GM10248 (cell line): Measurements from ENCODE around the gene TIGD6.
A peak's percentile ranks its signal among the peaks of the same experiment; 100 is the strongest.

Source experiments
- CTCF ChIA-PET: fragments of 300-600 bp; sonication (Branson Sonifier 250); formaldehyde crosslinking; extraction: SDS; loops from one replicate; lab custom pipeline; 2021; ENCODE audit warnings: antibody characterized with exemption; lab: Yijun Ruan, JAX
- POLR2A ChIA-PET: fragments of 350-650 bp; sonication (Branson Sonifier 250); formaldehyde crosslinking; extraction: SDS; loops from one replicate; lab custom pipeline; 2020; ENCODE audit warnings: antibody characterized with exemption; lab: Yijun Ruan, JAX
- DNase-seq: peaks from one replicate; pipeline ENCODE4 v3.0.0; 2012; ENCODE audit errors: extremely low spot score
- CTCF ChIP-seq: IDR thresholded peaks from 2 replicates; pipeline ENCODE4 v1.5.1; 2012; ENCODE audit warnings: mild to moderate bottlenecking, low read depth; ENCODE audit errors: extremely low read depth, missing control alignments, control extremely low read depth

The TIGD6 gene

GRCh38 chr5:149961186-149961685 is 39.2 kb downstream of the TIGD6 start:
- POLR2A ChIA-PET: interaction anchor here (1.5 kb wide), 1 partner anchor 39 kb away, joined by 11 read pairs; the partner anchor contains the start of genes HMGXB3 and TIGD6

GRCh38 chr5:149960272-149961185 is 39.9 kb downstream of the TIGD6 start, which contains the start of gene SLC26A2:
TSS of gene SLC26A2 (plus strand) at chr5:149960758. CDS start at chr5:149977653, 16,895 bp downstream.
- TF ChIP-seq CTCF: no peak
- POLR2A ChIA-PET: interaction anchor here (0.8 to 1.5 kb wide), 2 partner anchors 40 to 89 kb away, joined by 3 to 11 read pairs; partner anchors contain the start of genes HMGXB3 and TIGD6
- DNase-seq: peak; percentile 98
- CTCF ChIA-PET: interaction anchor here (1.0 to 7.7 kb wide), 16 partner anchors 9 to 338 kb away, joined by 3 to 46 read pairs (median 9); no protein-coding TSS in a partner anchor

More at GRCh38 chr5:149961186-149961685, 39.2 kb downstream of the TIGD6 start:
- no peak for TF ChIP-seq CTCF
- DNase-seq: no peak
- CTCF ChIA-PET: interaction anchor here (0.9 to 7.7 kb wide), 9 partner anchors 12 to 352 kb away, joined by 3 to 46 read pairs (median 5); no protein-coding TSS in a partner anchor

GRCh38 chr5:149959406-149960236 is 40.8 kb downstream of the TIGD6 start:
- peak; percentile 53 for TF ChIP-seq CTCF
- ChIA-PET CTCF (interaction anchor here (0.8 to 7.7 kb wide), 27 partner anchors 9 to 592 kb away, joined by 3 to 46 read pairs (median 5); no protein-coding TSS in a partner anchor), POLR2A (interaction anchor here (0.5 to 1.5 kb wide), 2 partner anchors 41 to 154 kb away, joined by 3 to 11 read pairs; partner anchors contain the start of genes HMGXB3 and TIGD6)
- peak; percentile 67 for DNase-seq

- TF ChIP-seq CTCF: no peak
- ChIA-PET POLR2A (no interaction called here), CTCF (interaction anchor here (1.1 to 7.7 kb wide), 9 partner anchors 11 to 321 kb away, joined by 3 to 46 read pairs (median 12); no protein-coding TSS in a partner anchor)
- DNase-seq: no peak
Observed at GRCh38 chr5:149957855-149958254, 42.6 kb downstream of the TIGD6 start.

- POLR2A ChIA-PET: no interaction called here
- no peak for DNase-seq
- CTCF ChIA-PET: interaction anchor here (1.8 to 7.7 kb wide), 3 partner anchors 13 to 35 kb away, joined by 4 to 46 read pairs (median 33); no protein-coding TSS in a partner anchor
- no peak for TF ChIP-seq CTCF
Observed at GRCh38 chr5:149956685-149957084, 43.8 kb downstream of the TIGD6 start.
